ENCODE measurements around the gene HSPA12A.

- TF ChIP-seq CTCF (conservative IDR thresholded peaks at IDR 0.05; ENCODE audit: low read depth, low read length) (no peak), EZH2 (IDR thresholded peaks at IDR 0.05; ENCODE audit: low read length, unreplicated experiment) (no peak)
Observed at GRCh38 chr10:116769368-116769767, 27.0 kb upstream of the HSPA12A start.
